Loucy (cell line): ENCODE data around the gene GNB3.

ENCODE experiments used
- H2AFZ ChIP-seq: fragments of 200-600 bp; sonication (generic); 2 replicates; pipeline ENCODE4 v1.6.0; 2016; ENCODE audit warnings: antibody characterized with exemption, mild to moderate bottlenecking, low read length, moderate library complexity
- H3F3A ChIP-seq: fragments of 200-600 bp; 2 replicates; pipeline ENCODE4 v1.6.0; 2016; ENCODE audit warnings: antibody characterized with exemption, low read depth, mild to moderate bottlenecking
- H3K27me3 ChIP-seq: fragments of 200-600 bp; sonication (generic); 2 replicates; pipeline ENCODE4 v1.6.1; 2014; ENCODE audit warnings: low read length, mild to moderate bottlenecking; ENCODE audit not compliant: insufficient read depth, poor library complexity, severe bottlenecking
- H3K36me3 ChIP-seq: fragments of 200-600 bp; sonication (generic); 2 replicates; pipeline ENCODE4 v1.6.1; 2016; ENCODE audit warnings: low read length; ENCODE audit not compliant: insufficient read depth
- H3K4me1 ChIP-seq: fragments of 200-600 bp; sonication (generic); 2 replicates; pipeline ENCODE4 v1.5.1; 2014; ENCODE audit warnings: low read length, mild to moderate bottlenecking; ENCODE audit not compliant: insufficient read depth, poor library complexity, severe bottlenecking
- H3K4me2 ChIP-seq: fragments of 200-600 bp; sonication (generic); 2 replicates; pipeline ENCODE4 v1.6.0; 2014; ENCODE audit warnings: antibody characterized with exemption, low read length, low read depth, mild to moderate bottlenecking; ENCODE audit not compliant: poor library complexity, severe bottlenecking
- H3K4me3 ChIP-seq: fragments of 200-600 bp; sonication (generic); 2 replicates; pipeline ENCODE4 v1.5.1; 2014; ENCODE audit warnings: low read length, mild to moderate bottlenecking, mixed read lengths; ENCODE audit not compliant: poor library complexity, severe bottlenecking
- H3K79me2 ChIP-seq: fragments of 200-600 bp; sonication (generic); 2 replicates; pipeline ENCODE4 v1.6.1; 2014; ENCODE audit warnings: low read length; ENCODE audit not compliant: insufficient read depth
- H3K9ac ChIP-seq: fragments of 200-600 bp; sonication (generic); 2 replicates; pipeline ENCODE4 v1.6.0; 2014; ENCODE audit warnings: mild to moderate bottlenecking, low read depth, low read length, moderate library complexity; ENCODE audit not compliant: poor library complexity, severe bottlenecking
- H3K9me2 ChIP-seq: fragments of 200-600 bp; sonication (generic); replicated peaks from 2 replicates; pipeline ENCODE4 v1.6.1; 2016; ENCODE audit warnings: low read depth, low read length, mixed read lengths
- H3K9me3 ChIP-seq: fragments of 200-600 bp; sonication (generic); 2 replicates; pipeline ENCODE4 v1.6.1; 2014; ENCODE audit warnings: mild to moderate bottlenecking, antibody characterized with exemption, low read length, low read depth; ENCODE audit not compliant: insufficient read depth
- H4K20me1 ChIP-seq: fragments of 200-600 bp; sonication (generic); 2 replicates; pipeline ENCODE4 v1.6.0; 2014; ENCODE audit warnings: antibody characterized with exemption, low read length, mild to moderate bottlenecking; ENCODE audit not compliant: insufficient read depth, poor library complexity, severe bottlenecking
- EZH2phosphoT487 ChIP-seq: fragments of 200-600 bp; IDR thresholded peaks from 2 replicates; pipeline ENCODE4 v1.6.1; 2018; ENCODE audit warnings: antibody characterized with exemption, mild to moderate bottlenecking, moderate library complexity, borderline replicate concordance
- TF ChIP-seq, protein P1 (sequence below): fragments of 200-600 bp; sonication (generic); conservative IDR thresholded peaks from 2 replicates; pipeline ENCODE4 v1.5.1; 2014; ENCODE audit warnings: mild to moderate bottlenecking, antibody characterized with exemption, low read length

The GNB3 gene

GRCh38 chr12:6822426-6823135, 18.1 kb upstream of the GNB3 start:
- H3K4me2 ChIP-seq, result peak overlapping the region; percentile 80

DNA sequence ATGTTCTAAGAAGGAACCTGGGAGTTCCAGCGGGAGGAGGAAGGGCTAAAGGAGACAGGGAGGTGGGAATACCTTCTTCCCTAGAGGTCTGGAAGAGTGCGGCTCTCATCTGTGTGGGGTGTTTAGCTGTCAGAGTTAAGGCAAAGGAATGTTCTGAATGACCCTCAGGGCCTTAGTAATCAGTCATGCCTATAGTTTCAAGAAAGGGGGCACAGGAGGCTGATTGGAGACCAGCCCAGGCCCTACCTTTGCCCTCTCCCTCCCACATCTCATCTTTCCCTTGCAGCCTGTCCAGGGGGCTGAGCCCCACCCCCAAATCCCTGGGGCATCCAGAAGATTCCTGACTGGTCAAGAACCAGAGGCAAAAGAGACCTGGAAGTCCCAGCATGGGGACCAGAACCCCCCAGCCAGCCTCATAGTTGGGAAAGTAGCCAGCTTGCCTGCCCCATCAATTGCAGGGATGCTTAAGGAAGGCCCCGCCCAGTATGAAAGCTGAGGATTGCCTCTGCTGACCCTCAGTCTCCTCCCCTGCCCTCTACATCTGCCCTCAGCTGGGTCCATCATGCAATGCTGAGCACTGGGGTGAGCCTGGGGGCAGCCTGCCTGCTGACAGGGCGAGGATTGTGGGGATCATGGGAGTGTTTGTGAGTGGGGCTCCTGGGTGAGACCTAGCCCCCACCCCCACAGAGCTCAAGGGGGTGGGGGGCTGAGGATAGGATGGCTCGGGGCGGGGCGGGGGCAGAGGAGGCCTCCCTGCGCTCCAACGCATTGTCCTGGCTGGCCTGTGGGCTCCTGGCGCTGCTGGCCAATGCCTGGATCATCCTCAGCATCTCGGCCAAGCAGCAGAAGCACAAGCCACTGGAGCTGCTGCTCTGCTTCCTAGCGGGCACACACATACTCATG, 17.3 kb upstream of the GNB3 start:
- no peaks in the 10 kb centered on the region for H3K9me2 ChIP-seq
- H3K4me1 ChIP-seq, result peaks cover 36% of the 10 kb centered on the region
- H3F3A ChIP-seq, result no peaks in the 10 kb centered on the region
- TF ChIP-seq, protein P1, sequence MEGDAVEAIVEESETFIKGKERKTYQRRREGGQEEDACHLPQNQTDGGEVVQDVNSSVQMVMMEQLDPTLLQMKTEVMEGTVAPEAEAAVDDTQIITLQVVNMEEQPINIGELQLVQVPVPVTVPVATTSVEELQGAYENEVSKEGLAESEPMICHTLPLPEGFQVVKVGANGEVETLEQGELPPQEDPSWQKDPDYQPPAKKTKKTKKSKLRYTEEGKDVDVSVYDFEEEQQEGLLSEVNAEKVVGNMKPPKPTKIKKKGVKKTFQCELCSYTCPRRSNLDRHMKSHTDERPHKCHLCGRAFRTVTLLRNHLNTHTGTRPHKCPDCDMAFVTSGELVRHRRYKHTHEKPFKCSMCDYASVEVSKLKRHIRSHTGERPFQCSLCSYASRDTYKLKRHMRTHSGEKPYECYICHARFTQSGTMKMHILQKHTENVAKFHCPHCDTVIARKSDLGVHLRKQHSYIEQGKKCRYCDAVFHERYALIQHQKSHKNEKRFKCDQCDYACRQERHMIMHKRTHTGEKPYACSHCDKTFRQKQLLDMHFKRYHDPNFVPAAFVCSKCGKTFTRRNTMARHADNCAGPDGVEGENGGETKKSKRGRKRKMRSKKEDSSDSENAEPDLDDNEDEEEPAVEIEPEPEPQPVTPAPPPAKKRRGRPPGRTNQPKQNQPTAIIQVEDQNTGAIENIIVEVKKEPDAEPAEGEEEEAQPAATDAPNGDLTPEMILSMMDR, result no peak
- no peak for TF ChIP-seq EZH2phosphoT487
- H3K4me3 ChIP-seq, result no peak overlapping the region
- H2AFZ ChIP-seq, result no peak overlapping the region
- H3K27me3 ChIP-seq, result no peaks in the 10 kb centered on the region
- H3K4me2 ChIP-seq, result no peak overlapping the region
- no peaks in the 10 kb centered on the region for H3K36me3 ChIP-seq
- no peaks in the 10 kb centered on the region for H3K9me3 ChIP-seq
- peaks cover 5% of the 10 kb centered on the region; the same call in 1 of the 2 replicates for H3K79me2 ChIP-seq
- no peaks in the 10 kb centered on the region for H4K20me1 ChIP-seq
- H3K9ac ChIP-seq, result no peak overlapping the region

More at GRCh38 chr12:6822426-6823135, 18.1 kb upstream of the GNB3 start:
- no peak for TF ChIP-seq EZH2phosphoT487
- TF ChIP-seq, protein P1, result no peak
- Histone ChIP-seq H3K27me3 (no peaks in the 10 kb centered on the region), H3K4me3 (peak overlapping the region; percentile 65), H3K36me3 (no peaks in the 10 kb centered on the region), H2AFZ (no peak overlapping the region), H3K79me2 (no peaks in the 10 kb centered on the region), H3F3A (no peaks in the 10 kb centered on the region), H3K9me3 (no peaks in the 10 kb centered on the region), H4K20me1 (no peaks in the 10 kb centered on the region), H3K9ac (peak overlapping the region; percentile 67), H3K4me1 (peaks cover 35% of the 10 kb centered on the region), H3K9me2 (no peaks in the 10 kb centered on the region)

DNA sequence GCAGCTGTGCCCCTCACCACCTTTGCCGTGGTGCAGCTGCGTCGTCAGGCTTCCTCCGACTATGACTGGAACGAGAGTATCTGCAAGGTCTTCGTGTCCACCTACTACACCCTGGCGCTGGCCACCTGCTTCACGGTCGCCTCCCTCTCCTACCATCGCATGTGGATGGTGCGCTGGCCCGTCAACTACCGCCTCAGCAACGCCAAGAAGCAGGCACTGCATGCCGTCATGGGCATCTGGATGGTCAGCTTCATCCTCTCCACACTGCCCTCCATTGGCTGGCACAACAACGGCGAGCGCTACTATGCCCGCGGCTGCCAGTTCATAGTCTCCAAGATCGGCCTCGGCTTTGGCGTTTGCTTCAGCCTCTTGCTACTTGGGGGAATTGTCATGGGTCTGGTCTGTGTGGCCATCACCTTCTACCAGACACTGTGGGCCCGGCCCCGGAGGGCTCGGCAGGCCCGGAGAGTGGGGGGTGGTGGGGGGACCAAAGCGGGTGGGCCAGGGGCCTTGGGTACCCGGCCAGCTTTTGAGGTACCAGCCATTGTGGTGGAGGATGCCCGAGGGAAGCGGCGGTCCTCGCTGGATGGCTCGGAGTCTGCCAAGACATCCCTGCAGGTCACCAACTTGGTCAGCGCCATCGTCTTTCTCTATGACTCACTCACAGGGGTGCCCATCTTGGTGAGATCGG, 16.5 kb upstream of the GNB3 start:
- Histone ChIP-seq H3K27me3 (no peaks in the 10 kb centered on the region), H3F3A (no peaks in the 10 kb centered on the region), H4K20me1 (no peaks in the 10 kb centered on the region), H2AFZ (no peak overlapping the region), H3K4me3 (no peak overlapping the region), H3K4me1 (peaks cover 31% of the 10 kb centered on the region), H3K4me2 (no peak overlapping the region), H3K9me3 (no peaks in the 10 kb centered on the region), H3K9me2 (no peaks in the 10 kb centered on the region), H3K79me2 (peaks cover 12% of the 10 kb centered on the region; the same call in 1 of the 2 replicates), H3K9ac (no peak overlapping the region), H3K36me3 (no peaks in the 10 kb centered on the region)
- TF ChIP-seq, protein P1, result no peak
- TF ChIP-seq EZH2phosphoT487, result no peak
